Esophagus (tissue), 2 donors: ENCODE results near the gene PDLIM5. TPM values are rescaled to one million over a fixed set of nuclear protein-coding genes. Genes with fewer than 3 reads are reported as not detected.
"Not testable (repeated sequence)": the region's sequence is repeated elsewhere in the genome, so short reads cannot be mapped to it uniquely, and the experiment has no call there.

Source experiments
- H3K27ac ChIP-seq, 2 donors: one replicate each; pipeline ENCODE4 v1.5.1; 2013; ENCODE audit warnings: low read depth in 2 of 2, mild to moderate bottlenecking in 2 of 2, inconsistent platforms in 1 of 2, low read length in 1 of 2, moderate library complexity in 1 of 2
- H3K27me3 ChIP-seq, 2 donors: one replicate each; pipeline ENCODE4 v1.6.1; 2013; ENCODE audit warnings: low read length in 2 of 2, control low read depth in 1 of 2, mild to moderate bottlenecking in 1 of 2; ENCODE audit not compliant: insufficient read depth in 2 of 2, control insufficient read depth in 1 of 2
- H3K36me3 ChIP-seq, 2 donors: one replicate each; pipeline ENCODE4 v1.6.1; 2013; ENCODE audit warnings: low read length in 1 of 2; ENCODE audit not compliant: control insufficient read depth in 2 of 2, insufficient read depth in 2 of 2
- H3K4me1 ChIP-seq, 2 donors: one replicate each; pipeline ENCODE4 v1.6.1; 2013; ENCODE audit warnings: low read length in 1 of 2; ENCODE audit not compliant: control insufficient read depth in 2 of 2, insufficient read depth in 2 of 2
- H3K4me3 ChIP-seq, 2 donors: one replicate each; pipeline ENCODE4 v1.5.1; 2013; ENCODE audit warnings: low read length in 2 of 2, mild to moderate bottlenecking in 2 of 2, low read depth in 1 of 2, moderate library complexity in 1 of 2
- H3K9me3 ChIP-seq, 2 donors: one replicate each; pipeline ENCODE4 v1.6.1; 2013; ENCODE audit warnings: mild to moderate bottlenecking in 2 of 2, low read depth in 1 of 2, low read length in 1 of 2, moderate library complexity in 1 of 2; ENCODE audit not compliant: control insufficient read depth in 2 of 2, insufficient read depth in 1 of 2
- WGBS, 2 donors: extraction: QIAGEN DNeasy Blood & Tissue Kit; methylation state at CpG; one replicate each; pipeline ENCODE4 v1.1.7; 2013; 5-methylcytosine and 5-hydroxymethylcytosine counted together
- polyA plus RNA-seq, 2 donors: library from polyadenylated mRNA; stranded (reverse); fragments of 200-250 nt; gene quantifications; one replicate each; pipeline ENCODE4 v1.2.3, GENCODE V29; 2013
- donor health status: healthy with polysubstance abuse.
- donor health status: Bipolar disorder and iron deficiency.

Gene PDLIM5
- polyA plus RNA-seq, 2 donors: 40.0 to 41.5 TPM

DNA sequence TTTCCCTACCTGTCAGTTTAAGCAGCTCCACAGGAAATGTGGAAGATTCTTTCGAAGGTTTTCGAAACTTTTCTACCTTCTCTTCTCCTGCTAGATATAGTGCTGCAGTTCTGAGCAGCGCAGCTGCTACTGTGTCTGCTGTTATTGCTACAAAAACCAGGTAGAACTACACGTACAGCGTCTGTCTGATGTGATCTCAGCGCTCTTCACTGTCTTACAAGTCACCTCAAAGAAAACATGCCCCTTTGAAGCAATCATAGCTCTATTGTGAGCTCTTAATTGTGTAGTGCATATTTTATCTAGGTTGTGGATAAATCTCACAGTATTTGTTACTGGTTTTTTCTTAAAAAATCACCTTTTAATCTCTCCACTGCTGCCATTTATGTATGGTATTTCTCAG lies 158.4 kb downstream of the PDLIM5 start:
- H3K36me3 ChIP-seq: no peaks in the 10 kb centered on the region
- no peak overlapping the region for H3K27ac ChIP-seq
- no peaks in the 10 kb centered on the region for H3K9me3 ChIP-seq
- WGBS, 2 donors: 87 to 89% methylated on average over 6 of the region's 6 CpGs
- H3K27me3 ChIP-seq: no peaks in the 10 kb centered on the region
- no peak overlapping the region for H3K4me3 ChIP-seq
- H3K4me1 ChIP-seq: no peaks in the 10 kb centered on the region

- Histone ChIP-seq H3K9me3 (no peaks in the 10 kb centered on the region), H3K4me1 (no peaks in the 10 kb centered on the region), H3K27me3 (no peaks in the 10 kb centered on the region), H3K27ac (no peak overlapping the region), H3K36me3 (no peaks in the 10 kb centered on the region), H3K4me3 (no peak overlapping the region)
- 49 to 69% methylated on average over 1 of the region's 1 CpG for WGBS, 2 donors
Measured at GRCh38 chr4:94613248-94613647, 161.5 kb downstream of the PDLIM5 start.

GRCh38 chr4:94615451-94615850 lies 163.7 kb downstream of the PDLIM5 start:
- Histone ChIP-seq H3K4me1 (no peaks in the 10 kb centered on the region), H3K36me3 (peaks cover 3% of the 10 kb centered on the region in 2 donors), H3K4me3 (no peak overlapping the region), H3K9me3 (no peaks in the 10 kb centered on the region), H3K27me3 (no peaks in the 10 kb centered on the region), H3K27ac (no peak overlapping the region)
- WGBS, 2 donors: 84 to 85% methylated on average over 4 of the region's 4 CpGs

DNA sequence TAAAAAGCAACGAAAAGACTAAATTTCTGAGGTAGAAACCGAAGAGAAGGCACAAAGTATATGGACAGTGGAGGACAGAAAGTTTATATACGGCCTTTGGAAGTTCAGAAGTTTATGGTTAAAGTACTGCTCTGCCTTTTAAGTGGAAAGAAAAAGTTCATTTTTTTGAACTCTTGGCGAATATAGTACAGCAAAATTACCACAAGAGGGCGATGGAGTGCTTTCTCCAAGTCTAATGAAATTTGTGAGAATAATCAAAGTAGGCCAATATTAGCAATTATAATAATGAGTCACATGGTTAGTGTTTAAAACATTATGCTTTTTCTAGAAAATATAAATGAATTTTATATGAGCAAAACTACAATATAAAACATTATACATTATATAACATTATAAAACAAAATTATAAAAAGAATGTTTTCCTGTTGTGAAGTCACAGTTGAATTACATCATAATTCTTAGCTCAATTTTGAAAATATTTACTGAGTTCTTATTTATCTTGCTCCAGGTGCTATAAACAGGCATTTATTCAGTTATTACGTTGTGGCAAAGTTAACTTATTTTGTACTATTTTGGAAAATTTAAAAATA lies 169.8 kb downstream of the PDLIM5 start:
- Histone ChIP-seq H3K9me3 (no peaks in the 10 kb centered on the region), H3K36me3 (peaks cover 3% of the 10 kb centered on the region in 2 donors), H3K4me3 (no peak overlapping the region), H3K27me3 (no peaks in the 10 kb centered on the region), H3K4me1 (no peaks in the 10 kb centered on the region), H3K27ac (no peak overlapping the region)
- WGBS, 2 donors: 22 to 24% methylated on average over 6 of the region's 6 CpGs

GRCh38 chr4:94623126-94623911 lies 171.6 kb downstream of the PDLIM5 start:
- no peak overlapping the region for H3K27ac ChIP-seq
- H3K27me3 ChIP-seq: no peaks in the 10 kb centered on the region
- no peaks in the 10 kb centered on the region for H3K9me3 ChIP-seq
- no peaks in the 10 kb centered on the region for H3K4me1 ChIP-seq
- H3K4me3 ChIP-seq: no peak overlapping the region
- 61 to 68% methylated on average over 3 of the region's 3 CpGs for WGBS, 2 donors
- H3K36me3 ChIP-seq: peaks cover 3% of the 10 kb centered on the region in 2 donors

DNA sequence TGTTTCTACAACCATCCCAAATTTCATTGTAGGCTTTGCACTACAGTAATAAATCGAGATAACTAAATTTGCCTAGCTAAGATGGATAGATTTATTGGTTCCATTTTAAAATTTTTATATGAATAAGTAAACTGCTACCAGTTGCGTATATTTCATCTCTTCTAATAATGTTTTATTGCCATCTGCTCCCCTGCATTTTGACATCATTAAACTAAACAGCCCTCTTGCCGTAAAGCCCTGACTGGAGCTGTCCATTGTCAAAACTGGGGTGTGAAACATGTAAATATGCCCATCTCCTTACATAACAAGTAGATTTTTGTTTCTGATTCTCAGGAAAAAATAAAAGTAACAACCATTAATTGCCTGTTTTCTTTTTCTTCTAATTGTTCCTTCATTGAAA lies 175.2 kb downstream of the PDLIM5 start:
- WGBS, 2 donors: 93 to 96% methylated on average over 3 of the region's 3 CpGs
- Histone ChIP-seq H3K9me3 (no peaks in the 10 kb centered on the region), H3K4me1 (no peaks in the 10 kb centered on the region), H3K27me3 (no peaks in the 10 kb centered on the region), H3K27ac (no peak overlapping the region), H3K4me3 (no peak overlapping the region), H3K36me3 (no peaks in the 10 kb centered on the region)

DNA sequence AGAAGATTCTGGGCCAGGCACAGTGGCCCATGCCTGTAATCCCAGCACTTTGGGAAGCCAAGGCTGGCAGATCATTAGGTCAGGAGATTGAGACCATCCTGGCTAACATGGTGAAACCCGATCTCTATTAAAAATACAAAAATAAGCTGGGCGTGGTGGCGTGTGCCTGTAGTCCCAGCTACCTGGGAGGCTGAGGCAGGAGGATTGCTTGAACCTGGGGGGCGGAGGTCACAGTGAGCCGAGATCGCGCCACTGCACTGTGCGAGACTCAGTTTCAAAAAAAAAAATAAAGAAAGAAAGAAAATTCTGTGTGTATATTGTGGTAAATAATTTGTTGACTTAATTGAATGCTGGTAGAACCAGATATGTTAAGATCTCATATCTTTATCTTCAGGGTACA lies 177.3 kb downstream of the PDLIM5 start:
- not testable (repeated sequence) for H3K27me3 ChIP-seq, H3K27ac ChIP-seq, H3K4me1 ChIP-seq, H3K9me3 ChIP-seq, H3K4me3 ChIP-seq, H3K36me3 ChIP-seq
- 99% methylated on average over 8 of the region's 8 CpGs for WGBS, 2 donors

GRCh38 chr4:94629837-94630236 lies 178.1 kb downstream of the PDLIM5 start:
- Histone ChIP-seq H3K27ac (no peak overlapping the region), H3K9me3 (no peaks in the 10 kb centered on the region), H3K36me3 (no peaks in the 10 kb centered on the region), H3K4me3 (no peak overlapping the region), H3K4me1 (no peaks in the 10 kb centered on the region), H3K27me3 (no peaks in the 10 kb centered on the region)
- 75 to 82% methylated on average over 2 of the region's 2 CpGs for WGBS, 2 donors

DNA sequence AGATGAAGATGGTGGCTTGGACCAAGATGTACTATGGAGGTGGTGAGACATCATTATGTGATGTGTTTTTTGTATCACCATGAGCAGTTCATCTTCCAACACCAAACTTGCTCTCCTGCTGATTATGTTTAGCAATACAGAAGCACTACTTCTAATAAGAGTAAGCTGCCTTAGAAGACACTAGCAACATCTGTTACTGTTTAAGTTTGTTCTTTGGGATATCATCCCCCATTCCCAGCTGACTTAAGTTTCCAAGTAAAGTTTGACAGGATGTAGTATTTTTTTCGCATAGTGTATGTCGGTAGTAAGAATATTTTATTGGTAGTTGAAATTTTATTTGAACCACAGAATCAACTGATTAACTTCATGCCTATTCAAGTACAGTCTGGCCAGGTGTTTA lies 182.5 kb downstream of the PDLIM5 start:
- H3K27me3 ChIP-seq: no peaks in the 10 kb centered on the region

DNA sequence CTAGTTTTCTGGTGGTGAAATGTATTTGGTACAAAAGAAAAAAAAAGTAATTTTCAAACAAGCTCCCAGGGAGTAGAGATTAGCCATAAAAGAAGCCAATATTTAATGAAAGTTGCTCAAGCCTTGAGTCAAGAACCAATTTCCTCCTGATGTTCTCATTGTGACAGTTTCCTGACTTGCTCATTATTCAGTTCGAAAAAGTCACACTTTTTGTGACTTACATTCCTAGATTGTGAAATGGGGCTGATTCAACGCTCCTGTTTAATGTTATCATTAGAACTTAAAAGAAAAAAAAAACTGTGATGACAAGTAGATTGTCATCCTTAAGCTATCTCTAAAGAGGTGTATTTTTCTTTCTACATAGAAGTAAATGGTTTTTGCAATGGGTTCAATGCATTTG lies 183.4 kb downstream of the PDLIM5 start:
- Histone ChIP-seq H3K27me3 (no peaks in the 10 kb centered on the region), H3K27ac (no peak overlapping the region), H3K4me3 (no peak overlapping the region), H3K36me3 (no peaks in the 10 kb centered on the region), H3K9me3 (no peaks in the 10 kb centered on the region), H3K4me1 (no peaks in the 10 kb centered on the region)
- WGBS, 2 donors: 90 to 91% methylated on average over 2 of the region's 2 CpGs

More for the DNA sequence above, 182.5 kb downstream of the PDLIM5 start:
- Histone ChIP-seq H3K36me3 (no peaks in the 10 kb centered on the region), H3K4me3 (no peak overlapping the region), H3K27ac (no peak overlapping the region), H3K4me1 (no peaks in the 10 kb centered on the region), H3K9me3 (no peaks in the 10 kb centered on the region)
- WGBS, 2 donors: 81% methylated on average over 2 of the region's 2 CpGs
